Activated naive CD4-positive, alpha-beta T cell treated with anti-CD3 and anti-CD28 coated beads, Interleukin-2, amount 50 U/mL, for 72 hours (primary cell): ENCODE results near the gene CMTM7. TPM values are rescaled to one million over a fixed set of nuclear protein-coding genes. Genes with fewer than 3 reads are reported as not detected.
A peak's percentile ranks its signal among the peaks of the same experiment; 100 is the strongest.

Experiments
- ATAC-seq, 2 donors: fragments of 150-1000 bp; cut with Tn5 transposase; 2 replicates each; pipeline ENCODE4 v1.10.0; 2021; ENCODE audit warnings: mild to moderate bottlenecking in 2 of 2, moderate library complexity in 2 of 2
- DNase-seq, 2 donors: peaks; one replicate each; pipeline ENCODE4 v3.0.0; 2021 to 2022; ENCODE audit warnings: low spot score in 2 of 2
- H3K27ac Mint-ChIP-seq, 2 donors: one replicate each; pipeline ENCODE4 v1.8.0; 2022; ENCODE audit warnings: mild to moderate bottlenecking in 2 of 2, mixed read lengths in 2 of 2
- H3K36me3 Mint-ChIP-seq, 2 donors: one replicate each; pipeline ENCODE4 v1.8.0; 2022; ENCODE audit warnings: mixed read lengths in 2 of 2
- H3K9me3 Mint-ChIP-seq, 2 donors: one replicate each; pipeline ENCODE4 v1.8.0; 2022; ENCODE audit warnings: mixed read lengths in 2 of 2
- total RNA-seq, 2 donors: library from RNA; stranded (reverse); gene quantifications; one replicate each; pipeline ENCODE4 v1.2.3, GENCODE V29; 2022

Gene CMTM7
- total RNA-seq, 2 donors from 2014 or later, result 34.2 to 59.9 TPM

DNA sequence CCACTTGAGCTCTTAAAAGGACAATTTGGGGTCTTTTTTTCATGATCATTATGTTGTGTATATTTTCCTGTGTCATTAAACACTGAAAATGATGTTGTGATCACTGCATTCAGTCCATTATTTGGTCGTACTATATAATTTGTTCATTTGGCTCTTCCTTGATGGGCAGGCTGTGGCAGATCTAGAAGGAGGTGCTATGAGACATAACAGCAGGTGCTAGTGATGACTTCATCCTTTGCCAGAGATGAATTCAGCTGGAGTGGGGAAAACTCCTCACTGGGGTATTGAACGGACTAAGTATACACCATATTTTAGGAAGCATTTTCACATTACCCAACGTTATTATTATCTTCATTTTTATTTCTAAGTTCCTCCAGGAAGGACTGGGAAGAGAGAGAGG, 12.0 kb downstream of the CMTM7 start:
- DNase-seq, result no peak
- no peak for ATAC-seq
- Mint-ChIP-seq H3K27ac (peak overlapping the region; percentile 50 to 93), H3K9me3 (no peaks in the 10 kb centered on the region), H3K36me3 (peaks cover 8 to 29% of the 10 kb centered on the region in 2 donors)

DNA sequence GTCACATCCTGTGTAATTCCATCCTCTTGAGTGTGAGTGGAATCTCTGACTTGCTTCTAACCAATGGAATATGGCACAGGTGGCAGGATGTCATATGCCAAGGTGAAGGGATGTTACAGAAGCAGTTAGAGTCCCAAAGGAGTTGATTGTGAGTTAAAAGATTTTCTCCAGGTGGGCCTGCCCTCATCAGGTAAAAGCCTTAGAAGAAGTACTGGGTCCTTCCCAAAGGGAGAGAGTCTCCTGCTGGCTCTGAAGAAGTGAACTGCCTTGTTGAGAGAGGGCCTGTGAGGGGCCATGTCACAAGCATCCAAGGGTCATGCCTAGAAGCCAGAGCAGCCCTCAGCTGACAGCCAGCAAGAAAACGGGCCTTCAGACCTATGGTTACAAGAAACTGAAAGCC, 13.1 kb downstream of the CMTM7 start:
- H3K9me3 Mint-ChIP-seq, result no peaks in the 10 kb centered on the region
- ATAC-seq, result no peak
- no peak for DNase-seq
- peak overlapping the region in 1 of 2 donors; percentile 47 for H3K27ac Mint-ChIP-seq
- H3K36me3 Mint-ChIP-seq, result peaks cover 8 to 29% of the 10 kb centered on the region in 2 donors

DNA sequence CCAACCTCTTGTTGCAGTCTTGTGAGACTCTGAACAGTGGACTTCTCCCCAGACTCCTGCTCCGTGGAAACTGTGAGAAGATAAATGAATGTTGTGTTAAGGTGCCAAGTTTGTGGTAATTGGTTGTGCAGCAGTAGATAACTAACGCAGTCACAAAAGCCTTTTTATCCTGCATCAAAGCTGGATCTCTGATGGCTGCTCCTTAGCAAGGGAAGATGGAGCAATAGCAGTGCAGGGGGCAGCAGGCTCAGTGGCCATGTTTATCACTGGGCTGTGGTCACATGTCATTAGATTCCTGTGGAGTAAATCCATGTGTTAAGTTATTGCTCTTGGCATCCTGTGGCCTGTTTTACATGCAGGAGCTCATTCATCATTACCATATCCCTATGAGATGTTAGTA, 13.5 kb downstream of the CMTM7 start:
- H3K36me3 Mint-ChIP-seq, result peaks cover 8 to 29% of the 10 kb centered on the region in 2 donors
- no peak for DNase-seq
- ATAC-seq, result no peak
- H3K27ac Mint-ChIP-seq, result peak overlapping the region in 1 of 2 donors; percentile 47
- no peaks in the 10 kb centered on the region for H3K9me3 Mint-ChIP-seq

DNA sequence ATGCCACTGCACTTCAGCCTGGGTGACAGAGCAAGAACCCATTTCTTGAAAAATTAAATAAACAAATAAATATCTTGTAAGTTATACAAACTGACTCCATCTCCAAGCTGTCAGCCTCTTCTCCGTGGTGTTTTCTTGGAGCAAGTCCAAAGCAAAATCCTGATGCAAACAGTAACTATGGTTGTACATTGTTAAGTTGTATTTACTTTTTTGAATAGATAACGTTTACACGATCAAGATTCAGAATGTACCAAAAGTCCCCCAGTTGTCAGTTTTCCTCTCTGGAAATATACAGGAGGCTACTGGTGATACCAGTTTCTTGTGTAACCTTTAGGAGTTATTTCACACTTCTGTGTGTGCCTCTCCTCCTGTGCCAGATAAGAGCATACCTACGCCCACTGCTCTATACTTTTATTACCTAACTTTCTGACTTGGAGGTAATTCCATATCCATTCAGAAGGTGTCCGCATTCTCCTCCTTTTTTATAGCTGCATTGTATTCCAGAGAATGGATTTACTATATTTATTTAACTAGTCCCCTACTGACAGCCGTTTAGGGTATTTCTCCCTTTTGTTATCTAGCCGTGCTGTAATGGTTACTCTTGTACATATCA, 14.2 kb downstream of the CMTM7 start:
- peak overlapping the region in 1 of 2 donors; percentile 75 for H3K27ac Mint-ChIP-seq
- no peaks in the 10 kb centered on the region for H3K9me3 Mint-ChIP-seq
- ATAC-seq, result no peak
- no peak for DNase-seq
- H3K36me3 Mint-ChIP-seq, result peaks cover 8 to 29% of the 10 kb centered on the region in 2 donors

DNA sequence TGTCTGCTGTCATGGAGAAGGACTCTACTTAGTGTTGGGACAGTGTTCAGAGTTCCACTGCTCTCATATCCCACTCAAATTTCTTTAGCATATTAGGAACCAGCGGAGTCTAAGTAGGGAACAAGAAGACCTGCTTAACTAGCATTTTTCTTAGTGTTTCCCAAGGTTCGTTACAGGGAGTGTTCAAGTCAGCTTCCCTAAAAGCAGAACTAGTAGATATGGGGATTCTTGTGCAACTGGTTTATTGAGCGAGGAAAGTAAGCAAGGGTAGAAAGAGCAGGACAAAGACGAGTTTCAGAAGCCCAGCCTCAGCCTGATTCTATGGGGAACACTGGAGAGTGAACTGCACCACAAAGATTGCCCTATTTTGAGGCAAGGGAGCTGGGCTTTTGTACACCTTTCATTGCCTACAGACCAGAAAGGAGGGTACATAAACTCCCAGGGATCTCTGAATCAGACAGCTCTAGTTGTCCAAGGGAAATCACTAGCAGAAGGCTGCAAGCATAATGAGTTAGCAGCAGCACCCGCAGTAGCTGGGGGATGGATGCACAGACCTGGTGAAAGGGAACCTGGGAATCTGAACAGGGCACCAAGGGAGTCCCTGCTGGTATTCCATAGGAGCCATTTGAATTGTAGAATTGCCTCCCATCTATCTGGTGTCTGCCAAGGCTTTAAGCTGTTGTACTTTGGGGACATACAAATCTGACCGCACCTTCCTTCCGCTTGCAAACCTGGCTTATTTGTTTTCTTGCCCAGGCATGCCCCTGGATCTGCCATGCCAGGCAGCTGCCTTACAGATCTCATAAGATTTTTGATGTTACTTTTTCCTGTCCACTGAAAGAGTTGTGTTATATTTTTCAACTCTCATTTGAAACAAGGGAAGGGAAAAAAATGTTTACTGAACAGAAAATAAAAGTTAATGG, 15.1 kb downstream of the CMTM7 start:
- peak overlapping the region in 1 of 2 donors; percentile 75 for H3K27ac Mint-ChIP-seq
- DNase-seq (no peak), ATAC-seq (peak in 1 of 2 donors; percentile 38)
- peaks cover 8 to 31% of the 10 kb centered on the region in 2 donors for H3K36me3 Mint-ChIP-seq
- H3K9me3 Mint-ChIP-seq, result no peaks in the 10 kb centered on the region

DNA sequence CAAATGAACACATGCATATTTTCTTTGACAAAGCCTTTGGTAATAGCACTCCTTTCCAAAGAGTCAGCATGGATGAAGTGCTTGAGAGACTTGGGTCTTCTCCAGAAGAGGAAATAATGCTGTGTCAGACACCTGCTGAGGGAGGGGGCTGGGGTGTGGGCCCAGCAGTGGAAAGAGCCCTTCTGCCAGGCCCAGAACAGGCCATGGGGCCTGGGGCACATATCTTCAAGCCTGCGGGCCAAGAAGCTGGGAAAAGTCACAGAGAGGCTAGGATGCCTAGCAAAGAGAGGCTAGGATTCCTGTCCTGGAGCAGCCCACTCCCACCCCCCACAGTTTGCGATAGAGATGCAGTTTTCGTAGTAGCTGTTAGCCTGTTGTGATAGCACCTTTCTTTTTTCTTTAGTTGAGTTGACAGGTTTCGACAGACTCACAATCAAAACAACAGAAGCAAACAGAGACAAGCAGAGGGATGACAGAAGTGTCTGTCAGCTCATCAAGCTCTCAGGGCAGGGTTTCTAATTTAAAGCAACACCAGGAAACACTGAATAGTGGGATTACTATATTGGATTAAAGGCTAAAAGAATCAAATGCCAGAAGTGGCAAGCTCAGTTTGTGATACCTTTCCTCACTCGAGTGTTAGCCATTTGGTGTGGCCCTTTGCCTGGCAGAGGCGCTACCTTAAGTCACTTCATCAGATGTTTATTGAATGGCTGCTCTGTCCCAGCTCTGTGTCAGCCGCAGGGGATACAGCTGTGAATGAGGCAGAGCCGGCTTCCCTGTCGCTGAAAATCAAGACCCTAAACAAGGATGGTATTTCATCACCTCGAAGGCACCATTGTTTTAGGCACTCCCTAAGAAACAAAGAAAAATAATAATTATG, 19.0 kb downstream of the CMTM7 start:
- no peak for DNase-seq
- ATAC-seq, result no peak
- Mint-ChIP-seq H3K27ac (peak overlapping the region; percentile 26 to 51), H3K9me3 (peaks cover 0 to 8% of the 10 kb centered on the region in 2 donors), H3K36me3 (peaks cover 7 to 16% of the 10 kb centered on the region in 2 donors)

DNA sequence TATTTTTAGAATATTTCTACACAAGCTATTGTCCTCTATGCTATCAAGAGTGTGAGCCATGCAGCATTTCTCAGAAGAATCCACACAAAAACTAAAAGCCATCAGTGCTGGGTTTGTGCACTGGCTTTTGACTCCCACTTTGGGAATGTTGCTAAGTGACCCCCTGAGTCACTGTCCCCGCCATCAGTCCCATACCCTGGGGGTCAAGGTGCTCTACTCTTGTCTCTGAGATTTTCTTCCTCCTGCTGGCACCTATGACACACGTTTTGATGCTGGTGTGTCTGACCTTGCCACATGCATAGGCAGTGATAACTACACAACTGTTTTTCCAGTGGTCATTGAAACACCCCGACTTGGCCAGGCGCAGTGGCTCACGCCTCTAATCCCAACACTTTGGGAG, 19.8 kb downstream of the CMTM7 start:
- peaks cover 0 to 8% of the 10 kb centered on the region in 2 donors for H3K9me3 Mint-ChIP-seq
- ATAC-seq (no peak), DNase-seq (no peak)
- H3K27ac Mint-ChIP-seq, result peak overlapping the region in 1 of 2 donors; percentile 89
- peaks cover 7 to 22% of the 10 kb centered on the region in 2 donors for H3K36me3 Mint-ChIP-seq

DNA sequence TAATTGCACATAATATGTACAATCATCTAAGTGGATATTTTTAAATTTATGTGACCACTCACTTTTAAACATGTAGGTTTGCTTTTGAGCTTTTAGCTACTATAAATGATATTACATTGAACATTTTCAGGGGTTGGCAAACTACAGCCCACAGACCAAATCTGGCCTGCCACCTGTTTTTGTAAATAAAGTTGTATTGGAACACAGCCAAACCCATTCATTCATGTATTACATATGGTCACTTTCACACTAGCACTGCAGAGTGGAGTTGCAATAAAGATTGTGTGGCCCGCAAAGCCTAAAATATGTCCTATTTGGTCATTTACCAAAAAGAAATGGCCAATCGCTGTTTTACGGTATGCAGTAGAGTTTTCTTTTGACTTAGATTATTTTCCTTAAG, 21.2 kb downstream of the CMTM7 start:
- Mint-ChIP-seq H3K9me3 (peaks cover 0 to 8% of the 10 kb centered on the region in 2 donors), H3K36me3 (peaks cover 7 to 24% of the 10 kb centered on the region in 2 donors), H3K27ac (no peak overlapping the region)
- ATAC-seq (no peak), DNase-seq (no peak)

DNA sequence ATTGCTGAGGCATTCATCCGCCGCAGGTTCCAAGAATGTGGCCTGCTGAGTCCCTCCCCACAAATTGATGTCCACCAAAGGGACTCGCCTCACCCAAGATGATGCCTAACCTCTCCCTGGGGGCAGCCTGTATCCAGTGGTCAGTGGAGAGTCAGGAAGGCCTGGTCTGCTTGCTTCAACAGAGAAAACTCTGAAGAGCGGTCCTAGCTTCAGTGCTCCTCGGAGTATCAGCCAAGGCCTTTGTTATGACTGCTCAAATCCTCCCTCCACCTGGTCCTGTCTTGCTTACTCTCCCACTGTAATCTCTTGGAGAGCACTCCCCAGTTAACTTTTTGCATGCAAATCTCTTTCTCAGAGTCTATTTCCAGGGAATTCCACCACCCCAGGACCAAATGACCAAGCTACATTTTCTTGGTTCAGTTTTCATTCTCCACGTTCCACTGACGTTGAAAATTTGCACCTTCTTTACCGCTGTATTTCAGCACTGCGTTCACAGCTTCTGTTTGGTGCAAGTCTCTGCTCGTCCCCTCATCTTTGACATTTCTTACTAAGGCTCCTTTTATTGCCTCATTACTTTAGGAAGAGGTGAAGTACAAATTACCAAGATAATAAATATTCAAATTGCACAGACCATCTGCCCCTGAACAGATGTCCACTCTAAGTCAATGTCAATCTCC, 22.3 kb downstream of the CMTM7 start:
- ATAC-seq (peak; percentile 4 to 19), DNase-seq (no peak)
- Mint-ChIP-seq H3K36me3 (peaks cover 7 to 35% of the 10 kb centered on the region in 2 donors), H3K27ac (peak overlapping the region; percentile 81 to 93), H3K9me3 (peaks cover 0 to 8% of the 10 kb centered on the region in 2 donors)

DNA sequence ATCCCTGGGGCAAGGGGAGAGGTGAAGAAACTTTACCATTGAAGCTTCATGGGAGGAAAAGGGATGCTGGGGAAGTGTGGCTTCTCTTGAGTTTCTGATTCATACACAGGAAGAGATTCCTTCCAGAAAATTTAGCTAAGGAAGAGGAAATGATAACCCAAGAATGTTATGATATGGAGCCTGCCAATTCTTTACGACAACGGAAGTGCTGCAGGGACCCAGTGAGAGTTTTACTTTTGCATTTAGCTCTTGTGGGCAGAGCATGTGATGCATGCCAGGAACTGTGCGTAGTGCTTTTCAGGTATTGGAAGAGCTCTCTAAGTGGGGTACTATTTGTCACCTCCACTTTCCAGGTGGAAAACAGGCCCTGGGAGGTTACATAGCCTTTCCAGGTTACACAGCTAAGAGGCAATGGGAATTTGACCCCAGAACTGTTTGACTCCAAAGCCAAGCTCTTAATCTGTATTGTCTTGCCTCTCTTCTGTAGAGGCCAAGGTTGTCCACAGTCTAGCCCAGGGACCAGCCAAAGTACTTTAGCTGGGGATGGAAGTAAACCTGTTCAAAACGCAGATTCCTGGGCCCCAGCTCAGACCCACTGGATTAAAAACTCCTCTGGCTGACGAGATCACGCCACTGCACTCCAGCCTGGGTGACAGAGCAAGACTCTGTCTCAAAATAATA, 23.0 kb downstream of the CMTM7 start:
- ATAC-seq (peak; percentile 87 to 90), DNase-seq (no peak)
- H3K36me3 Mint-ChIP-seq, result peaks cover 7 to 41% of the 10 kb centered on the region in 2 donors
- H3K27ac Mint-ChIP-seq, result peak overlapping the region; percentile 81 to 93
- H3K9me3 Mint-ChIP-seq, result peaks cover 0 to 8% of the 10 kb centered on the region in 2 donors

DNA sequence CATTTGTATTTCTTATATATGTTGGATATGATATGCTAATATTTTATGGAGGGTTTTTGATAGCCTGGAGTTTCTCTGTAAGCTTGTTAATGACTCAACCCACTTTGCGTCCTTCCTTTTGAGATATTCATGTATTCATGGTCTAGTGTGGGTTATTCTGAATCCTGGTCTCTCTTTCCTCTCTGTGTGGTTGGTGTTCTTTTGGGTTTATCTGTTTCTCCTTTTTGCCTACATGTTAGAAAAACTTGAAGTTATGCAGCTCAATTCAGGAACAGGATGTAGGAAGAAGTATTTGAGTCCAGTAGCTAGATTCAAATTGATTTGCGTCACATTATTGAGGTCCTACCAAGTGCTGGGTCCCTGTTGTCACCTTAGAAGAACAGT, 28.1 kb downstream of the CMTM7 start:
- H3K9me3 Mint-ChIP-seq, result no peaks in the 10 kb centered on the region
- peaks cover 9 to 34% of the 10 kb centered on the region in 2 donors for H3K36me3 Mint-ChIP-seq
- peak overlapping the region; percentile 65 to 91 for H3K27ac Mint-ChIP-seq
- DNase-seq (no peak), ATAC-seq (peak in 1 of 2 donors; percentile 17)

DNA sequence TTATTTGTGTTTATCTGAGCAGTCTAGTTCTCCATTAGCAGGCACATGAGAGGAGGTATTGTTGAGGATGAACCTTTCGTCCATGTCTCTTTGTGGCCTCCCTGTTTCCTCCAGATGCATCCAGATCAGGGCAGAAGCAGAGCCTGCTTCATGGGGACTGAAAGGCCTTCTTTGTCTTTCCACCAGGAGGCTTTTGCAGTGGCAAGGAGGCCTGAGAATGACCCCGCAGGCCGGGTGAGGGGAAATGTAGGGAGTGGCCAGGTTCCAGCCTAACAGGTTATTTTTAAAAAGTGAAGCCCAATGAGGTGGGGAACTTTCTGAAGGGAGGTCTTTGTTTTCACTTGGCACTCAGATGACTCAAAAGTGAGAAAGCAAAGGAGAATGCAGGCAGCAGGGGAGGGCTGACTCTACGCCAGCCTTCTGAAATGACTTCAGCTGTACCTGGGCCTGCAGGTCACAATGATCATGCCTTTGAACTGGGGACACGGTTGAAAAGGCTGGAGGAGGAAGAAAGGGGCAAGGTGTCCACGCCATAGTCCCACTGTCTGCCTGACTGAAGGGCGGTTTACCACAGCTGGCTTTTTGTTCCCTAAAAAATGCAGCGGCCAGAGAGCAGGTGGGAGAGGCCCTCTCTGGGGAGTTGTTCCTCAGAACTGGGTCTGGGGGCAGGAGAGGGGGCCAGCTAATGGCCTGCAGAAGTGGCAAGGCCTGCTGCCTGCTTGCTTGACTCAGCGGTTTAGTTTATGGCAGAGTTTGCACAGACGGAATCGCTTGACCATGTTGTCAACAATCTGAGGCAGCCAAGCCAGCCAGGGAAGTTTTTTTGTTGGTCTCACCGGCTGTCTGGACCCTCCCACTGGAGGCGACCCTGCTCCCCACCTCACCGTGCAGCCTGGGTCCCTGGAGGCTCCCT, 28.7 kb downstream of the CMTM7 start:
- Mint-ChIP-seq H3K9me3 (no peaks in the 10 kb centered on the region), H3K27ac (peak overlapping the region; percentile 65 to 91), H3K36me3 (peaks cover 9 to 32% of the 10 kb centered on the region in 2 donors)
- DNase-seq (peak in 1 of 2 donors; percentile 53), ATAC-seq (peak; percentile 89 to 93)

DNA sequence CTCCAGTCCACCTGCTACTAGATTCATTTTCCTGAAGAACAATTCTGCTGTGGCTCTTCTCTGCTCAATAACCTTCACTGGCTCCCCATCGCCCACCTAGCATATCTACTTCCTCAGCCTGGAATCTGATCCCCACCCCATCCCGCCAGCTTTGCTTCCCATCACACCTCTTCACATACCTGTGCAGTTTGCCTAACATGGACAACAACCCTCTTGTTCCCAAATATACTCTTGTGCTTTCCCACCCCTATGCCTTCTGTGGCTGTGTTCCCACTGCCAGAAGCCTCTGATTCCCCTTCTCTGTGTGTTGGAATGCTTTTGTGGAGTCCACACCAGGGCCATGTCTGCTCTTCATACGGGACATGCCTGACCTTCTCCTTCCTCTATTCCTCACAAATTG, 29.5 kb downstream of the CMTM7 start:
- Mint-ChIP-seq H3K36me3 (peaks cover 9 to 24% of the 10 kb centered on the region in 2 donors), H3K9me3 (no peaks in the 10 kb centered on the region), H3K27ac (peak overlapping the region; percentile 45 to 91)
- ATAC-seq (no peak), DNase-seq (no peak)

DNA sequence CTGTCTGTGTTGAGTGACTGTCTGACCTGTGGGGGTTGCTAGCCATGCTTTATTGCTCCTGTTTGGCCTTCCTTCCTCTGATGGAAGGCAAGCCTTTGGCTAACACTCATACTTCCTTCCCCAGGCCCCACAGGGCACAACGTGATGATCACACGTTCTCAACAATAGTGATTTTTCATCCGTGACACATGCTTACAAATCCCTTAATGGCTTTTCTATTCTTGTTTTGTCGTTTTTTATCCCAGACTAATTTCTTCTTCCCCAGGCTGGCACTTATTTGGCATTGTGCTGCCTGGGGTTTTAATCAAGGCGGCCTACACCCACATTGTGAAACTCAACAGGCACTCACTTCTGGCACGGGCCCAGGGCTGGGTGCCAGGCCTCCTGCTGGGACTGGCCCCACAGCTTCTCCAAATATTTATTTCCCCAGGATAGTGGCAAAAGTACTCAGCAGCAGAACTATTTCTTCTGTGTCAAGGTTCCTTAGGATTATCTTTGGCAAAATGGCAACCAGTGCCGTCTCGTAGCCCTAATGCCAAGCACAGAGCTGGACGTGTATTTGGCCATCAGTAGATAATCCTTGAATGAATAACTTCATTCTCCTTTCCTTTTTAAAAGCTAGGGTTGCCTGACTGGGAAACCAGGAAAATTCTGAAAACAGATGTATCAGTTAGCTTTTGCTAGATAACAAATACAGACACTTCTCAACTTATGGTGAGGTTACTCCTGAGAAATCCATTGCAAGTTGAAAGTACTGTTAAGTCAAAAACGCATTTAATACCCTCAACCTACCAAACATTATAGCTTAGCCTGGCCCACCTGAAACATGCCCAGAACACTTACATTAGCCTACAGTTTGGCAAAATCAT, 30.6 kb downstream of the CMTM7 start:
- DNase-seq, result no peak
- no peaks in the 10 kb centered on the region for H3K9me3 Mint-ChIP-seq
- ATAC-seq, result no peak
- H3K36me3 Mint-ChIP-seq, result peaks cover 9 to 23% of the 10 kb centered on the region in 2 donors
- peak overlapping the region; percentile 51 to 91 for H3K27ac Mint-ChIP-seq
